Esophagus squamous epithelium (tissue), 4 donors: ENCODE measurements around the gene MUSK.

Experiments
- POLR2A ChIP-seq, 4 donors: fragments of 450-650 bp; IDR thresholded peaks; one replicate each; pipeline ENCODE4 v1.6.1; 2017; ENCODE audit warnings: antibody characterized with exemption in 4 of 4, mild to moderate bottlenecking in 4 of 4, moderate library complexity in 3 of 4
- TF ChIP-seq, protein P1 (sequence below), 6 experiments: fragments of 450-650 bp in 4 of 6; fragments of 200-600 bp in 2 of 6; sonication (generic) in 2 of 6; IDR thresholded peaks; one replicate each; pipeline ENCODE4 v1.5.1; 2016 to 2019; ENCODE audit warnings: antibody characterized with exemption in 6 of 6, mild to moderate bottlenecking in 4 of 6, moderate library complexity in 4 of 6

DNA sequence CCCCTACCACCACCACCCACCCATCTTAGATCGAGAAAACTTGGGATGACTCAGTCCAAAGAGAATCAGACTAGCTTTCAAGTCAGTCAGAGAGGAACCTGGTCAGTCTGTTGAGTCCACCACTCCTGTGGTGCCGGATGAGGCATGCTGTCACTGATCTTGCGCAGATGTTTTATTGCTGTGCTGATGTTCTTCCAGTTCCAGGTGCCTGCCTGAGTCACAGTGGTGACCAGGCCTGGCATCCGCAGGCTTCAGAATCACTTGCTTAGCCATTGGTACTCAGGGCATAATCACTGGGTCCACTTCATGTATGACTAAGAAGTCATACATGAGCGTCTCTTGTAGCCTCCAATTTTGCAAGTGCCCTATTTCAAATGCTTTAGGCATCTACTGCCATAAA lies 114.1 kb downstream of the MUSK start:
- TF ChIP-seq, protein P1, sequence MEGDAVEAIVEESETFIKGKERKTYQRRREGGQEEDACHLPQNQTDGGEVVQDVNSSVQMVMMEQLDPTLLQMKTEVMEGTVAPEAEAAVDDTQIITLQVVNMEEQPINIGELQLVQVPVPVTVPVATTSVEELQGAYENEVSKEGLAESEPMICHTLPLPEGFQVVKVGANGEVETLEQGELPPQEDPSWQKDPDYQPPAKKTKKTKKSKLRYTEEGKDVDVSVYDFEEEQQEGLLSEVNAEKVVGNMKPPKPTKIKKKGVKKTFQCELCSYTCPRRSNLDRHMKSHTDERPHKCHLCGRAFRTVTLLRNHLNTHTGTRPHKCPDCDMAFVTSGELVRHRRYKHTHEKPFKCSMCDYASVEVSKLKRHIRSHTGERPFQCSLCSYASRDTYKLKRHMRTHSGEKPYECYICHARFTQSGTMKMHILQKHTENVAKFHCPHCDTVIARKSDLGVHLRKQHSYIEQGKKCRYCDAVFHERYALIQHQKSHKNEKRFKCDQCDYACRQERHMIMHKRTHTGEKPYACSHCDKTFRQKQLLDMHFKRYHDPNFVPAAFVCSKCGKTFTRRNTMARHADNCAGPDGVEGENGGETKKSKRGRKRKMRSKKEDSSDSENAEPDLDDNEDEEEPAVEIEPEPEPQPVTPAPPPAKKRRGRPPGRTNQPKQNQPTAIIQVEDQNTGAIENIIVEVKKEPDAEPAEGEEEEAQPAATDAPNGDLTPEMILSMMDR (IDR thresholded peaks at IDR 0.05) = no peak
- TF ChIP-seq POLR2A (IDR thresholded peaks at IDR 0.05) = no peak
